ENCODE results near the gene KRTAP5-3.
"Not testable (repeated sequence)": the region's sequence is repeated elsewhere in the genome, so short reads cannot be mapped to it uniquely, and the experiment has no call there.

KRTAP5-3 gene

GRCh38 chr11:1581976-1582375, 26.3 kb downstream of the KRTAP5-3 start:
- H3K36me3 Mint-ChIP-seq (ENCODE audit: insufficient read depth), result no peaks in the 10 kb centered on the region
- ATAC-seq (replicated peaks; ENCODE audit: extremely low read depth, poor library complexity, severe bottlenecking) (no peak), DNase-seq (ENCODE audit: low spot score in 2 of 2) (no peak)
- no peaks in the 10 kb centered on the region for H3K9me3 Mint-ChIP-seq
- H3K27me3 Mint-ChIP-seq, result no peaks in the 10 kb centered on the region
- H3K4me3 Mint-ChIP-seq, result no peak overlapping the region
- H3K27ac Mint-ChIP-seq (ENCODE audit: low read depth), result no peak overlapping the region
- H3K4me1 Mint-ChIP-seq, result peaks cover 7% of the 10 kb centered on the region

DNA sequence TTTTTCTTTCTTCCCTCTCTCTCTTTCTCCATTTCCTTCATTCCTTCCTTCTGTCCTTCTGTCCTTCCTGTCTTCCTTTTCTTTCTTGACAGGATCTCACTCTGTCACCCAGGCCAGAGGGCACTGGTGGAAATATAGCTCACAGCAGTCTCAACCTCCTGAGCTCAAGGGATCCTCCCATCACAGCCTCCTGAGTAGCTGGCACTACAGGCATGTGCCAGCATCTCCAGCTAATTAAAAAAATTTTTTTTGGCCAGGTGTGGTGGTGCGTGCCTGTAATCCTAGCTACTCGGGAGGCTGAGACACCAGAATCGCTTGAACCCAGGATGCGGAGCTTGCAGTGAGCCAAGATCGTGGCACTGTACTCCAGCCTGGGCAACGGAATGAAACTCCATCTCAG, 31.4 kb downstream of the KRTAP5-3 start:
- H3K4me3 Mint-ChIP-seq, result no peak overlapping the region
- no peak overlapping the region for H3K27ac Mint-ChIP-seq (ENCODE audit: low read depth)
- peaks cover 11% of the 10 kb centered on the region for H3K4me1 Mint-ChIP-seq
- peaks cover 12% of the 10 kb centered on the region for H3K36me3 Mint-ChIP-seq (ENCODE audit: insufficient read depth)
- ATAC-seq (replicated peaks; ENCODE audit: extremely low read depth, poor library complexity, severe bottlenecking) (no peak), DNase-seq (ENCODE audit: low spot score in 2 of 2) (no peak)
- H3K9me3 Mint-ChIP-seq, result no peaks in the 10 kb centered on the region
- H3K27me3 Mint-ChIP-seq, result no peaks in the 10 kb centered on the region

DNA sequence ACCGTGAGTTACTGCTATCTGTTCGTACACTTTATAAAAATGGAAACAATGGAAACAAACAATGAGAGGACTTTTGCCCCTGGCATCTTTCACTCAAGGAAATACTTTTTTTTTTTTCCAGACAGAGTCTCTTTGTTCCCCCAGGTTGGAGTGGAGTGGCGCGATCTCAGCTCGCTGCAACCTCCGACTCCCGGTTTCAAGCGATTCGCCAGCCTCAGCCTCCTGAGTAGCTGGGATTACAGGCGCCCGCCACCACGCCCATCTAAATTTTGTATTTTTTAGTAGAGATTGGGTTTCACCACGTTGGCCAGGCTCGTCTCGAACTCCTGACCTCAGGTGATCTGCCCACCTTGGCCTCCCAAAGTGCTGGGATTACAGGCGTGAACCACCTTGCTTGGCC, 32.5 kb downstream of the KRTAP5-3 start:
- H3K4me1 Mint-ChIP-seq, result peaks cover 11% of the 10 kb centered on the region
- not testable (repeated sequence) for H3K27ac Mint-ChIP-seq (ENCODE audit: low read depth)

DNA sequence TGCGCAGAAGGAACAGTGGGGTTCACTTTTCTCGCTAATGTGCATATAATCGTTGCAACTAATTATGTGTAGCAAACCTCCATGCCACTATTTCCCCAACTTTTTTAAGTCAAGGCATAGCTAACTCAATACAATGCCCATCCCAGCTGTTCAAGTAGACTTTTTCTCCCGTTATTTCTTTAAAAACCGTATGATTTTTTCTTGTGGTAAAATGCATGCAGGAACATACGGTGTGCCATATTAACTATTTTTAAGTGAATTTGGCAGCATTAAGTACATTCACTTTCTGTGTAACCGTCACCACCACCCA, 33.4 kb downstream of the KRTAP5-3 start:
- H3K4me3 Mint-ChIP-seq, result peak overlapping the region; percentile 88

More for the DNA sequence above, 32.5 kb downstream of the KRTAP5-3 start:
- Mint-ChIP-seq H3K36me3 (ENCODE audit: insufficient read depth) (peaks cover 15% of the 10 kb centered on the region), H3K4me3 (peak overlapping the region; percentile 88)
- not testable (repeated sequence) for H3K27me3 Mint-ChIP-seq; H3K9me3 Mint-ChIP-seq; DNase-seq (ENCODE audit: low spot score in 2 of 2); ATAC-seq (replicated peaks; ENCODE audit: extremely low read depth, poor library complexity, severe bottlenecking)

GRCh38 chr11:1574238-1574932, 33.9 kb downstream of the KRTAP5-3 start:
- Mint-ChIP-seq H3K36me3 (ENCODE audit: insufficient read depth) (peaks cover 23% of the 10 kb centered on the region), H3K27me3 (no peaks in the 10 kb centered on the region), H3K4me1 (peaks cover 16% of the 10 kb centered on the region), H3K9me3 (no peaks in the 10 kb centered on the region), H3K27ac (ENCODE audit: low read depth) (peak overlapping the region; percentile 93), H3K4me3 (peak overlapping the region; percentile 88)
- ATAC-seq (replicated peaks; ENCODE audit: extremely low read depth, poor library complexity, severe bottlenecking), result peak; percentile 50
- DNase-seq (ENCODE audit: low spot score in 2 of 2), result peak in 1 of 2 donors; percentile 57

More for the DNA sequence above, 33.4 kb downstream of the KRTAP5-3 start:
- no peak overlapping the region for H3K27ac Mint-ChIP-seq (ENCODE audit: low read depth)
- H3K4me1 Mint-ChIP-seq, result peaks cover 11% of the 10 kb centered on the region
- no peak for ATAC-seq (replicated peaks; ENCODE audit: extremely low read depth, poor library complexity, severe bottlenecking)
- peaks cover 19% of the 10 kb centered on the region for H3K36me3 Mint-ChIP-seq (ENCODE audit: insufficient read depth)
- H3K27me3 Mint-ChIP-seq, result no peaks in the 10 kb centered on the region
- H3K9me3 Mint-ChIP-seq, result no peaks in the 10 kb centered on the region
- no peak for DNase-seq (ENCODE audit: low spot score in 2 of 2)

GRCh38 chr11:1573903-1574237, 34.4 kb downstream of the KRTAP5-3 start:
- no peaks in the 10 kb centered on the region for H3K9me3 Mint-ChIP-seq
- H3K4me1 Mint-ChIP-seq, result peaks cover 21% of the 10 kb centered on the region
- H3K27ac Mint-ChIP-seq (ENCODE audit: low read depth), result peak overlapping the region; percentile 93
- no peaks in the 10 kb centered on the region for H3K27me3 Mint-ChIP-seq
- H3K36me3 Mint-ChIP-seq (ENCODE audit: insufficient read depth), result peaks cover 25% of the 10 kb centered on the region
- H3K4me3 Mint-ChIP-seq, result peak overlapping the region; percentile 88
- DNase-seq (ENCODE audit: low spot score in 2 of 2), result no peak
- no peak for ATAC-seq (replicated peaks; ENCODE audit: extremely low read depth, poor library complexity, severe bottlenecking)

DNA sequence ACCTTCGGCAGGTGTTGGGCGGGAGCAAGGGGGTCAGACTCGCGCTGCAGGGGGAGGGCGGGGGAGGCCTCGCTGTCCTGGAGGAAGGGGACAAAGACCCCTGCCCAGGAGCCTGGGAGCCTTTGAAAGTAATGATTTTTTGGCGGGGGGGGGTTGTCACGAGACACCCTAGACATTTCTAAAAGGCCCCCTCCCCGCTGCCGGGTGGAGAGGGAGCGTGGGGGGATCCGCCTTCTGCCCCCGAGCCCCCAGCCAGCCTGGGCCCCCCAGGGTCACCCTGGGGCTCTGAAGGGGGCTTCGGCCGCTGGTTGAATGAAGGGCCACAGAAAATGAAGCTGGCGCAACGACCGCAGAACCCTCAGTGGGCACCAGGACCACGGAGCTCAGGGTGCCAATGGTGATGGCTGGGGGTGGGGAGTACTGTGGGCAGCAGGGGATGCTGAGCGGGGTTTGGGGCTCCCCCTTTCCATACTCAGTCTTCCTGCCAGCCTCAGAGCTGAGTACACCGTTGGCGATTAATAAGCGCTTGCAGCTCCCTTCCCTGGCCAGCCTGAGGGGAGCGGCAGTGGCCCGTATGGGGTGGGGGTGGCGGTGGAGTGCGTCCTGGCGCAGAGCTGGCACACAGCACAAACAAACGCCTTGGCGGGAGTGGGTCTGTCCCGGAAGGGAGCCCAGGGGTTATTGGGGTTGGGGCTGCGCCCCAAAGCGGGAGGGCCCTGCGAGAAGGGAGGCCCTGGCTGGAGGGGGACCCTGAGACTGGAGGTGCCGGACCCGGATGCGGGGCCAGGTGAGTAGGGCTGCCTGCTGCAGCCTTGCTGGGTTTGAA, 35.0 kb downstream of the KRTAP5-3 start:
- DNase-seq (ENCODE audit: low spot score in 2 of 2) (peak in 1 of 2 donors; percentile 38), ATAC-seq (replicated peaks; ENCODE audit: extremely low read depth, poor library complexity, severe bottlenecking) (peak; percentile 12)
- H3K36me3 Mint-ChIP-seq (ENCODE audit: insufficient read depth), result peaks cover 31% of the 10 kb centered on the region
- H3K27me3 Mint-ChIP-seq, result no peaks in the 10 kb centered on the region
- no peaks in the 10 kb centered on the region for H3K9me3 Mint-ChIP-seq
- peak overlapping the region; percentile 88 for H3K4me3 Mint-ChIP-seq
- H3K27ac Mint-ChIP-seq (ENCODE audit: low read depth), result peak overlapping the region; percentile 93
- H3K4me1 Mint-ChIP-seq, result peaks cover 27% of the 10 kb centered on the region

DNA sequence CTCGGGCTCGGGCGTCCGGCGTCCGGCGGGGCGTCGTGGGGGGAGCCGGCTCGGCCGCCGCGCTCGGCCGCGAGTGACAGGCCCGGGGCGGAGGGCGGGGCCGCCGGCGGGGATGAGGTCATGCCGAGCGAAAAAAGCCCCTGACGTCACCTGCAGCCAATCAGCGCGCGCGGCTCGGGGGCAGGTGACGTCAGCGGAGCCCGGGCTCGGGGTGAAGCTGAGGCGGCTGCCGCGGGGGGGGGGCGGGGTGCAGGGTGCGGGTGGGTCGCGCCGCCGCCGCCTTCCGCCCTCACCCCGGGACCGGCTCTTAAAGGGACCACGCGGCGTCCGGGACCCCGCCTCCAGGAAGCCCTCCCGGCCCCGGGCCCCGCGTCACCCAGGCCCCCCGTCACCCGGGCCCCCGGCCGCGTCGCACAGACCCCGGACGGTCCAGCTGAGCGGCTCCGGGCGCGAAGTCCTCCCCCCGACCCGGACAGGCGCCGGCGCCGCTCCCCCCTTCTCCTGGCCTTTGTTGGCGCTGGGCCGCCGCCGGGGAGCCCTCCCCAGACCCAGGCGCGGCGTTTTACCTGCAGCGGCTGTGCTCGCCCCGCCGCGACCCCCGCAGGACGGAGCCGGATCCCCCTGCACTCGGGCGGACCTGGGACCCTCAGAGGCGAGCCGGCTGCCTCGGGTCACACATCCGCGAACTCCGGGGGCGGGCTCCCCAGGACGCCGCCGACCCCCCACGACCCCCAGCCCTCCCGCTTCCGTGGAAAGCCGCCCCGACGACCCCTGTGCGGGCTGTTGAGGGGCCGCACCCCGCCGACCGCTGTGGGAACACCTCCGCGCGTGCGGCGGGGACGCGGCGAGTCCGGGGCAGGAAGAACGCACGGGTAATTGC, 35.8 kb downstream of the KRTAP5-3 start, which contains the start of gene DUSP8:
Gene DUSP8 (minus strand): TSS at position 75 of the 880 bp plus-strand sequence. CDS start 6,445 bp downstream, outside the sequence.
- peak; percentile 45 for ATAC-seq (replicated peaks; ENCODE audit: extremely low read depth, poor library complexity, severe bottlenecking)
- peak; percentile 91 to 93 for DNase-seq (ENCODE audit: low spot score in 2 of 2)
- peaks cover 34% of the 10 kb centered on the region for H3K36me3 Mint-ChIP-seq (ENCODE audit: insufficient read depth)
- no peaks in the 10 kb centered on the region for H3K27me3 Mint-ChIP-seq
- H3K27ac Mint-ChIP-seq (ENCODE audit: low read depth), result peak within 1 kb of the TSS; percentile 93
- H3K9me3 Mint-ChIP-seq, result no peaks in the 10 kb centered on the region
- H3K4me1 Mint-ChIP-seq, result peaks cover 34% of the 10 kb centered on the region
- peak within 1 kb of the TSS; percentile 88 for H3K4me3 Mint-ChIP-seq

DNA sequence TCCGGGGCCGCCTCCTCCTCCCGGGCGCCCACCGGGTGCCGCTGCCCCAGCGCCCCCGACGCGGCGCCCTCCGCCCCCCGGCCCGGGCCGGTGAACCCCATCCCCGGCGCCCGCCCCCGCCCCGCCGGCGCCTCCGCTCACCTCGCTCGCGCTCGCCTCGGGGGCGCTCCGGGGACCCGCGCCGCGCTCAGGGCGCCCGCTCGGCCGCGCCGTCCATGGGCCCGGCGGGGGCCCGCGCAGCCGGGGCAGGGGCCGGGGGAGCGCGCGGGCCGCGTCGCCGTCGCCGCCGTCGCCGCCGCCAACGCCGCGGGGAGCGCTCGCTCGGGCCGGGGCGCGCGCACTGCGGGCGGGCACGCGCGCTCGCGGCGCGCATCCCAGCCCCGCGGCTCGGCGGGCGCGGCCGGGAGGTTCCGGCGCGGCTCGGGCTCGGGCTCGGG, 36.5 kb downstream of the KRTAP5-3 start:
- DNase-seq (ENCODE audit: low spot score in 2 of 2) (no peak), ATAC-seq (replicated peaks; ENCODE audit: extremely low read depth, poor library complexity, severe bottlenecking) (no peak)
- Mint-ChIP-seq H3K27ac (ENCODE audit: low read depth) (no peak overlapping the region), H3K9me3 (no peaks in the 10 kb centered on the region), H3K27me3 (no peaks in the 10 kb centered on the region), H3K36me3 (ENCODE audit: insufficient read depth) (peaks cover 40% of the 10 kb centered on the region), H3K4me1 (peaks cover 41% of the 10 kb centered on the region), H3K4me3 (no peak overlapping the region)

GRCh38 chr11:1570896-1571759, 37.1 kb downstream of the KRTAP5-3 start:
- peaks cover 46% of the 10 kb centered on the region for H3K36me3 Mint-ChIP-seq (ENCODE audit: insufficient read depth)
- no peaks in the 10 kb centered on the region for H3K27me3 Mint-ChIP-seq
- peaks cover 41% of the 10 kb centered on the region for H3K4me1 Mint-ChIP-seq
- peak overlapping the region; percentile 92 for H3K27ac Mint-ChIP-seq (ENCODE audit: low read depth)
- ATAC-seq (replicated peaks; ENCODE audit: extremely low read depth, poor library complexity, severe bottlenecking) (no peak), DNase-seq (ENCODE audit: low spot score in 2 of 2) (no peak)
- no peaks in the 10 kb centered on the region for H3K9me3 Mint-ChIP-seq
- peak overlapping the region; percentile 61 for H3K4me3 Mint-ChIP-seq

DNA sequence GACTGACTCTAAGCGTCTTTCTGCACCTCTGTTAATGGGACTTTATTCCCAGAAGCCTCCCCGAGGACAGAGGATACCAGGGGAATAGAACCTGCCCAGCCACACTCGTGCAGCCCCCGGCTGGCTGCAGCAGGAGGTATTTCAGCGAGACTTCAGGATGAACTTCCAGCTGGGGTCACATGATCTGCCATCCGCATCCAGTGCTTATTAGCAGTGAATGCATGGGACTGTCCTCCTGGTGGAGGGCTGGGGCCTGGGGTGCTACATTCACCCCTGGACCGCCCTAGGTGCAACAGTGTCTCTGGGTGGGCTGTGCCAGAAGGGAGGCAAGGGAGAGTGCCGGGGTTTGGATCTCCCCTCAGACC, 37.8 kb downstream of the KRTAP5-3 start:
- Mint-ChIP-seq H3K27me3 (no peaks in the 10 kb centered on the region), H3K36me3 (ENCODE audit: insufficient read depth) (peaks cover 51% of the 10 kb centered on the region)

More for the DNA sequence above, 37.8 kb downstream of the KRTAP5-3 start:
- Mint-ChIP-seq H3K4me3 (peak overlapping the region; percentile 61), H3K4me1 (peaks cover 41% of the 10 kb centered on the region), H3K27ac (ENCODE audit: low read depth) (peak overlapping the region; percentile 92), H3K9me3 (no peaks in the 10 kb centered on the region)
- ATAC-seq (replicated peaks; ENCODE audit: extremely low read depth, poor library complexity, severe bottlenecking) (no peak), DNase-seq (ENCODE audit: low spot score in 2 of 2) (no peak)

Data from central memory CD8-positive, alpha-beta T cell (primary cell).